Astrocyte of the cerebellum (primary cell): ENCODE results near the gene ARHGEF7.
"Not testable (repeated sequence)": the region's sequence is repeated elsewhere in the genome, so short reads cannot be mapped to it uniquely, and the experiment has no call there.

Source experiments
- DNase-seq: peaks from one replicate; pipeline ENCODE4 v3.0.0-alpha.2; 2011; ENCODE audit warnings: low read depth
- H3K4me3 ChIP-seq: 2 replicates; pipeline ENCODE4 v1.5.1; 2011; ENCODE audit warnings: mild to moderate bottlenecking, low read depth, low read length, moderate library complexity
- in situ Hi-C: cut with HindIII; loops from 2 replicates; pipeline ENCODE4 v1.10.0; 2017; ENCODE audit warnings: low sequenced_read_pairs
- TF ChIP-seq, protein P1 (sequence below): IDR thresholded peaks from 2 replicates; pipeline ENCODE4 v1.5.1; 2012; ENCODE audit warnings: low read length, low read depth, moderate library complexity, mild to moderate bottlenecking; ENCODE audit errors: missing control alignments

Gene ARHGEF7

DNA sequence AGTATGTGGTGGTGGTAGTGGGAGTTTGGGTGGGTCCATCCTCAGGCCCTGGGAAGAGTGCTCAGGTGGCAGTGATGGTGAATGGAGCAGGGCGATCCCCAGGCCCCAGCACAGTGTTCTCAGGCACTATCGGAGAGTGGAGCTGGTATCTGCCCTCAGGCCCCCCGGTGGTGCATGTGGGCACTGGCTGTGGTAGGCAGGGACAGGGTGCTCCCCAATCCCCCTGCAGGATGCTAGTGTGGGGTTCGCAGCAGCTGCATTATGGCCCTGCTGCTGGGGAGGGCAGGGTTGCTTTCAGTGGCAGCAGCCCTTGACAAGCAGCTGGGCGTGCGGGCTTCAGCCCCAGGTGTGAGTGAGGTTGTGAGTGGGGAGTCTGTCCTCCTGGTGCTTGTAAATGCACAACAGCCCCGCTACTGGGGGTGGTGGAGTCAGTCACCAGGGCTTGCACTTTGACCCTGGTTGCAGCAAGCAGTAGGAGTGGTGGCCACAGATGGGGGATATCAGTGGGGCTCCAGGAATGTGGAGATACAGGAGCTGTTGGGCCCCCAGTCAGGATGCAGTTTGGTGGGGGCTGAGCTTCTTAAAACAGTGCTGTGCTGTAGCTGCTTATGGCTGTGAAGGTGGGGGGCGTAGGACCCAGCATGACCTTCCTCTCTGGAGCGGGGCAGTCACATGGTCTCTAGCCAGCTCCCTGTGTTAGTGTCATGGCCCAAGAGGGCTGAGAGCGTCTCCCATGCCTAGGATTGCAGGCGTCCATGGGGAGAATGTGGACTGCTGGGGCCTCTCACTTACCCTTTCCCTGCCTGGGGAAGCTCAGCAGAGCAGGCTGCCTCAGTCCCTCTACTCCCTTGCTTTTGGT is 38.7 kb upstream of the ARHGEF7 start:
- TF ChIP-seq, protein P1, sequence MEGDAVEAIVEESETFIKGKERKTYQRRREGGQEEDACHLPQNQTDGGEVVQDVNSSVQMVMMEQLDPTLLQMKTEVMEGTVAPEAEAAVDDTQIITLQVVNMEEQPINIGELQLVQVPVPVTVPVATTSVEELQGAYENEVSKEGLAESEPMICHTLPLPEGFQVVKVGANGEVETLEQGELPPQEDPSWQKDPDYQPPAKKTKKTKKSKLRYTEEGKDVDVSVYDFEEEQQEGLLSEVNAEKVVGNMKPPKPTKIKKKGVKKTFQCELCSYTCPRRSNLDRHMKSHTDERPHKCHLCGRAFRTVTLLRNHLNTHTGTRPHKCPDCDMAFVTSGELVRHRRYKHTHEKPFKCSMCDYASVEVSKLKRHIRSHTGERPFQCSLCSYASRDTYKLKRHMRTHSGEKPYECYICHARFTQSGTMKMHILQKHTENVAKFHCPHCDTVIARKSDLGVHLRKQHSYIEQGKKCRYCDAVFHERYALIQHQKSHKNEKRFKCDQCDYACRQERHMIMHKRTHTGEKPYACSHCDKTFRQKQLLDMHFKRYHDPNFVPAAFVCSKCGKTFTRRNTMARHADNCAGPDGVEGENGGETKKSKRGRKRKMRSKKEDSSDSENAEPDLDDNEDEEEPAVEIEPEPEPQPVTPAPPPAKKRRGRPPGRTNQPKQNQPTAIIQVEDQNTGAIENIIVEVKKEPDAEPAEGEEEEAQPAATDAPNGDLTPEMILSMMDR, result no peak
- in situ Hi-C loops, result no loop called here
- H3K4me3 ChIP-seq, result no peak overlapping the region
- no peak for DNase-seq

DNA sequence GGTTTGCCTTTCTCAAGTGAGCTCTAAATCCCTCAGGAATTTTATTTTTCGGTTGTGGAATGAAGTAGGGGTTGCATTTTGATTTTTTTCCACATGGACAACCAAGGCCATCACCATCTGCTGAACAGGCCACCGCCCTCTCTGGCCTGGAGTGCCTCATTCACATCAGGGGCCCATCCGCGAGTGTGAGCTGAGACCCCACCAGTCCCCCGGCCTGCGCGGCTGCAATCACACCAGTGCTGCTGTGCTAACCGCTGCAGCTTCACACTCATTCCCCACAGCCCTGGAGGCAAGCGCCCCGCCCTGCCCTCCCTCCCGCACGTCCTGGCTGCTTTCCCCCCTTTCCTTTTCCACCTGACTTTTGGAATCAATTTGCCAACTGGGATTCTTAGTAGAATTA is 35.7 kb upstream of the ARHGEF7 start:
- in situ Hi-C loops, result no loop called here
- TF ChIP-seq, protein P1, result no peak
- DNase-seq, result no peak
- no peak overlapping the region for H3K4me3 ChIP-seq

DNA sequence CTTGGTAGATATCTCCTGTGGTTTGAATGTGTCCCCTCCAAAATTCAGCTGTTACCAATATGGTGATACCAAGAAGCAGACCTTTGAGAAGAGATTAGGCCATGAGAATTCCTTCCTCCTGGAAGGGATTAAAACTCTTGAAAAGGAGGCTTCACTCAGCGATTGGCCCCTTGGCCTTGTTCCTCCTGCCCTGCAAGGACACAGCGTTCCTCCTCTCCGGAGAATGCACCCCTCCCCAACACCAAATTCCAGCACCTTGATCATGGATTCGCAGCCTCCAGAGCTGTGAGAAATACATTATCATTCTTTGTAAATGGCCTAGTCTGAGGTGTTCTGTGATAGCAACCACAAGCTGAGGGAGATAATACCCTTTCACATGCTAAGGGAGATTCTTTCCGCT is 34.5 kb upstream of the ARHGEF7 start:
- DNase-seq, result no peak
- TF ChIP-seq, protein P1, result no peak
- in situ Hi-C loops, result no loop called here
- H3K4me3 ChIP-seq, result no peak overlapping the region

DNA sequence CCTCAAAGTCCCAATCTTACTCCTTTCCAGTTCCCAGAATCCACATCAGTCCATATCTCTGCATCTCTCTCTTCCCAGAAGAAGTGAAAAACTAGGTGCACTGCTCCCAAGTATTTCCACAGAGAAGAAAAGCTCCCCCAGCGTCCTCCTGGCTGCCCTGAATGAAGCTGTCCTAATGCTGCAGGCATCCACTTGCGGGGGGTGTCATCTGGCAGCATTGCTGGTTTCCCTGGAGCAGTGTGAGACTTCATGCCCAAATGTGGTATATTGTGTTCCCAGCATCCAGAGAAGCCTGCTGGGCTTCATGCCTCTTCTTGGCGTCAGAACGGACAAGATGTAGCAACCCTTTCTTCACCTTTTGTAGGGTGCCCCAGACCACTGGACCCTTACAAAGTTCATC is 32.9 kb upstream of the ARHGEF7 start:
- in situ Hi-C loops, result no loop called here

DNA sequence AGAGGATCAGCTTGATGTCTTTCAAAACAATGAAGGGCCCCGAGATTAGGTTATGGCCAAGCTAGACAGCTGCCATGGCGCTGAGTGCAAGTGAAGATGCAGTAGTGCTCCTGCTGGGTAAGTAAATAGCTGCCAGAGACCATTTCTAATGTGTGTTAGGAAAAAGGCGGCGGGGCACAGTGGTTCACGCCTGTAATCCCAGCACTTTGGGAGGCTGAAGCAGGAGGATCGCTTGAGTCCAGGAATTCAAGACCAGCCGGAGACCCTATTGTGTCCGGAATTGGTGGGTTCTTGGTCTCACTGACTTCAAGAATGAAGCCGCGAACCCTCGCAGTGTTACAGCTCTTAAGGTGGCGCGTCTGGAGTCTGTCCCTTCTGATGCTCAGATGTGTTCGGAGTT is 32.3 kb upstream of the ARHGEF7 start:
- H3K4me3 ChIP-seq, in situ Hi-C loops, DNase-seq: not testable (repeated sequence)

More for the DNA sequence above, 32.9 kb upstream of the ARHGEF7 start:
- no peak for DNase-seq
- TF ChIP-seq, protein P1, result no peak
- H3K4me3 ChIP-seq, result no peak overlapping the region

DNA sequence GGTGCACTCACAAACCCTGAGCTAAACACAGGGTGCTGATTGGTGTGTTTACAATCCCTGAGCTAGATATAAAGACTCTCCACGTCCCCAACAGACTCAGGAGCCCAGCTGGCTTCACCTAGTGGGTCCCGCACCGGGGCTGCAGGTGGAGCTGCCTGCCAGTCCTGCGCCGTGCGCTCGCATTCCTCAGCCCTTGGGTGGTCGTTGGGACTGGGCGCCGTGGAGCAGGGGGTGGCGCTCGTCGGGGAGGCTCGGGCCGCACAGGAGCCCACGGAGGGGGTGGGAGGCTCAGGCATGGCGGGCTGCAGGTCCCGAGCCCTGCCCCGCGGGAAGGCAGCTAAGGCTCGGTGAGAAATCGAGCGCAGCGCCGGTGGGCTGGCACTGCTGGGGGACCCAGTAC is 31.4 kb upstream of the ARHGEF7 start:
- H3K4me3 ChIP-seq, in situ Hi-C loops, DNase-seq: not testable (repeated sequence)

DNA sequence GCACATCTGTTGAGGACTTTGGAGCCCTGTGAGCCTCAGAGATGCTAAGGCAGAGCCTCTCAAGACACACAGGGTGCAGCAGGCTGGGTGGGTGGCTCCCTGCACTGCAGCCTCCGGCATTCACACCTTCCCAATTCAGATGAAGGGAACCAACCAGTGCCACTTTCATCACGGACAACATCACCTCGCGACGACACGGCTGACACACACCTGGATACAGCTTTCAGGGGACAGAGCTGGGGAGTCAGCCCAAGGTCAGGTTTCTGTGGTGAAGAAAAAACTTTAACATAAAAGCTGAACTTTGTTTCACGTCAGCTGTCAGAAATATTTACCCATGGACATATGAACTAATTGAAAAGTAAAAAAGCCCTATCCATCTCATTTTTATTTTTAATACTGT is 24.9 kb upstream of the ARHGEF7 start:
- no peak for DNase-seq
- in situ Hi-C loops, result no loop called here
- TF ChIP-seq, protein P1, result no peak
- H3K4me3 ChIP-seq, result no peak overlapping the region
